ENCODE measurements around the gene ZC3H18. TPM values are rescaled to one million over a fixed set of nuclear protein-coding genes. Genes with fewer than 3 reads are reported as not detected.

Gene ZC3H18
- total RNA-seq, 1 donor from 2014 or later: 14.6 TPM

GRCh38 chr16:88526906-88527185, 43.4 kb upstream of the ZC3H18 start:
- no peaks in the 10 kb centered on the region for H3K9me3 ChIP-seq (ENCODE audit: control insufficient read depth in 3 of 3, low read length in 3 of 3)
- H3K4me1 ChIP-seq (ENCODE audit: control insufficient read depth in 3 of 3, insufficient read depth in 3 of 3, low read length in 3 of 3): peaks cover 24 to 49% (median 26%) of the 10 kb centered on the region in 3 donors
- H3K27ac ChIP-seq (ENCODE audit: low read depth, low read length): no peak overlapping the region
- H3K27me3 ChIP-seq (ENCODE audit: control insufficient read depth in 3 of 3, insufficient read depth in 3 of 3, low read length in 3 of 3): peaks cover 33 to 59% (median 44%) of the 10 kb centered on the region in 3 donors
- H3K36me3 ChIP-seq (ENCODE audit: control insufficient read depth in 3 of 3, insufficient read depth in 3 of 3, low read length in 3 of 3): no peaks in the 10 kb centered on the region
- no peak overlapping the region for H3K4me3 ChIP-seq (ENCODE audit: low read length in 3 of 3)
- H3K9ac ChIP-seq (ENCODE audit: low read depth in 1 of 3, low read length in 3 of 3): peak overlapping the region in 1 of 3 donors; percentile 1

- Histone ChIP-seq H3K9ac (ENCODE audit: low read depth in 1 of 3, low read length in 3 of 3) (peak overlapping the region in 2 of 3 donors; percentile 1 to 8), H3K4me3 (ENCODE audit: low read length in 3 of 3) (no peak overlapping the region), H3K27ac (ENCODE audit: low read depth, low read length) (no peak overlapping the region), H3K4me1 (ENCODE audit: control insufficient read depth in 3 of 3, insufficient read depth in 3 of 3, low read length in 3 of 3) (peaks cover 24 to 49% (median 26%) of the 10 kb centered on the region in 3 donors), H3K36me3 (ENCODE audit: control insufficient read depth in 3 of 3, insufficient read depth in 3 of 3, low read length in 3 of 3) (no peaks in the 10 kb centered on the region), H3K9me3 (ENCODE audit: control insufficient read depth in 3 of 3, low read length in 3 of 3) (no peaks in the 10 kb centered on the region), H3K27me3 (ENCODE audit: control insufficient read depth in 3 of 3, insufficient read depth in 3 of 3, low read length in 3 of 3) (peaks cover 28 to 53% (median 39%) of the 10 kb centered on the region in 3 donors)
Measured at GRCh38 chr16:88527186-88527936, 42.8 kb upstream of the ZC3H18 start.

GRCh38 chr16:88527937-88528743, 42.1 kb upstream of the ZC3H18 start:
- Histone ChIP-seq H3K36me3 (ENCODE audit: control insufficient read depth in 3 of 3, insufficient read depth in 3 of 3, low read length in 3 of 3) (no peaks in the 10 kb centered on the region), H3K4me3 (ENCODE audit: low read length in 3 of 3) (no peak overlapping the region), H3K27me3 (ENCODE audit: control insufficient read depth in 3 of 3, insufficient read depth in 3 of 3, low read length in 3 of 3) (peaks cover 22 to 51% (median 34%) of the 10 kb centered on the region in 3 donors), H3K4me1 (ENCODE audit: control insufficient read depth in 3 of 3, insufficient read depth in 3 of 3, low read length in 3 of 3) (peaks cover 24 to 49% (median 29%) of the 10 kb centered on the region in 3 donors), H3K9ac (ENCODE audit: low read depth in 1 of 3, low read length in 3 of 3) (no peak overlapping the region), H3K9me3 (ENCODE audit: control insufficient read depth in 3 of 3, low read length in 3 of 3) (no peaks in the 10 kb centered on the region), H3K27ac (ENCODE audit: low read depth, low read length) (no peak overlapping the region)

- H3K27ac ChIP-seq (ENCODE audit: low read depth, low read length): no peak overlapping the region
- peaks cover 15 to 44% (median 29%) of the 10 kb centered on the region in 3 donors for H3K27me3 ChIP-seq (ENCODE audit: control insufficient read depth in 3 of 3, insufficient read depth in 3 of 3, low read length in 3 of 3)
- H3K36me3 ChIP-seq (ENCODE audit: control insufficient read depth in 3 of 3, insufficient read depth in 3 of 3, low read length in 3 of 3): no peaks in the 10 kb centered on the region
- H3K9ac ChIP-seq (ENCODE audit: low read depth in 1 of 3, low read length in 3 of 3): no peak overlapping the region
- H3K9me3 ChIP-seq (ENCODE audit: control insufficient read depth in 3 of 3, low read length in 3 of 3): no peaks in the 10 kb centered on the region
- H3K4me1 ChIP-seq (ENCODE audit: control insufficient read depth in 3 of 3, insufficient read depth in 3 of 3, low read length in 3 of 3): peaks cover 24 to 49% (median 29%) of the 10 kb centered on the region in 3 donors
- H3K4me3 ChIP-seq (ENCODE audit: low read length in 3 of 3): no peak overlapping the region
Measured at GRCh38 chr16:88528902-88529318, 41.3 kb upstream of the ZC3H18 start.

GRCh38 chr16:88529596-88529995, 40.6 kb upstream of the ZC3H18 start:
- Histone ChIP-seq H3K27me3 (ENCODE audit: control insufficient read depth in 3 of 3, insufficient read depth in 3 of 3, low read length in 3 of 3) (peaks cover 8 to 38% (median 23%) of the 10 kb centered on the region in 3 donors), H3K27ac (ENCODE audit: low read depth, low read length) (no peak overlapping the region), H3K36me3 (ENCODE audit: control insufficient read depth in 3 of 3, insufficient read depth in 3 of 3, low read length in 3 of 3) (no peaks in the 10 kb centered on the region), H3K4me1 (ENCODE audit: control insufficient read depth in 3 of 3, insufficient read depth in 3 of 3, low read length in 3 of 3) (peaks cover 24 to 46% (median 29%) of the 10 kb centered on the region in 3 donors), H3K9me3 (ENCODE audit: control insufficient read depth in 3 of 3, low read length in 3 of 3) (no peaks in the 10 kb centered on the region), H3K9ac (ENCODE audit: low read depth in 1 of 3, low read length in 3 of 3) (no peak overlapping the region), H3K4me3 (ENCODE audit: low read length in 3 of 3) (no peak overlapping the region)

GRCh38 chr16:88530051-88530857, 39.9 kb upstream of the ZC3H18 start:
- H3K9me3 ChIP-seq (ENCODE audit: control insufficient read depth in 3 of 3, low read length in 3 of 3): no peaks in the 10 kb centered on the region
- peak overlapping the region in 1 of 3 donors; percentile 16 for H3K9ac ChIP-seq (ENCODE audit: low read depth in 1 of 3, low read length in 3 of 3)
- H3K27ac ChIP-seq (ENCODE audit: low read depth, low read length): no peak overlapping the region
- peaks cover 31 to 47% (median 32%) of the 10 kb centered on the region in 3 donors for H3K4me1 ChIP-seq (ENCODE audit: control insufficient read depth in 3 of 3, insufficient read depth in 3 of 3, low read length in 3 of 3)
- H3K4me3 ChIP-seq (ENCODE audit: low read length in 3 of 3): no peak overlapping the region
- H3K36me3 ChIP-seq (ENCODE audit: control insufficient read depth in 3 of 3, insufficient read depth in 3 of 3, low read length in 3 of 3): no peaks in the 10 kb centered on the region
- H3K27me3 ChIP-seq (ENCODE audit: control insufficient read depth in 3 of 3, insufficient read depth in 3 of 3, low read length in 3 of 3): peaks cover 3 to 31% (median 17%) of the 10 kb centered on the region in 3 donors

- H3K9ac ChIP-seq (ENCODE audit: low read depth in 1 of 3, low read length in 3 of 3): no peak overlapping the region
- H3K4me1 ChIP-seq (ENCODE audit: control insufficient read depth in 3 of 3, insufficient read depth in 3 of 3, low read length in 3 of 3): peaks cover 31 to 46% (median 34%) of the 10 kb centered on the region in 3 donors
- H3K9me3 ChIP-seq (ENCODE audit: control insufficient read depth in 3 of 3, low read length in 3 of 3): no peaks in the 10 kb centered on the region
- no peak overlapping the region for H3K27ac ChIP-seq (ENCODE audit: low read depth, low read length)
- no peak overlapping the region for H3K4me3 ChIP-seq (ENCODE audit: low read length in 3 of 3)
- no peaks in the 10 kb centered on the region for H3K36me3 ChIP-seq (ENCODE audit: control insufficient read depth in 3 of 3, insufficient read depth in 3 of 3, low read length in 3 of 3)
- peaks cover 0 to 25% (median 15%) of the 10 kb centered on the region in 3 donors for H3K27me3 ChIP-seq (ENCODE audit: control insufficient read depth in 3 of 3, insufficient read depth in 3 of 3, low read length in 3 of 3)
Measured at GRCh38 chr16:88530858-88531203, 39.4 kb upstream of the ZC3H18 start.

GRCh38 chr16:88531346-88531745, 38.9 kb upstream of the ZC3H18 start:
- Histone ChIP-seq H3K27me3 (ENCODE audit: control insufficient read depth in 3 of 3, insufficient read depth in 3 of 3, low read length in 3 of 3) (peaks cover 0 to 20% (median 11%) of the 10 kb centered on the region in 3 donors), H3K36me3 (ENCODE audit: control insufficient read depth in 3 of 3, insufficient read depth in 3 of 3, low read length in 3 of 3) (no peaks in the 10 kb centered on the region), H3K4me3 (ENCODE audit: low read length in 3 of 3) (no peak overlapping the region), H3K4me1 (ENCODE audit: control insufficient read depth in 3 of 3, insufficient read depth in 3 of 3, low read length in 3 of 3) (peaks cover 28 to 43% (median 30%) of the 10 kb centered on the region in 3 donors), H3K27ac (ENCODE audit: low read depth, low read length) (no peak overlapping the region), H3K9me3 (ENCODE audit: control insufficient read depth in 3 of 3, low read length in 3 of 3) (no peaks in the 10 kb centered on the region), H3K9ac (ENCODE audit: low read depth in 1 of 3, low read length in 3 of 3) (no peak overlapping the region)

- Histone ChIP-seq H3K27me3 (ENCODE audit: control insufficient read depth in 3 of 3, insufficient read depth in 3 of 3, low read length in 3 of 3) (peaks cover 0 to 15% (median 7%) of the 10 kb centered on the region in 3 donors), H3K36me3 (ENCODE audit: control insufficient read depth in 3 of 3, insufficient read depth in 3 of 3, low read length in 3 of 3) (no peaks in the 10 kb centered on the region), H3K9me3 (ENCODE audit: control insufficient read depth in 3 of 3, low read length in 3 of 3) (no peaks in the 10 kb centered on the region), H3K27ac (ENCODE audit: low read depth, low read length) (no peak overlapping the region), H3K4me1 (ENCODE audit: control insufficient read depth in 3 of 3, insufficient read depth in 3 of 3, low read length in 3 of 3) (peaks cover 25 to 37% (median 25%) of the 10 kb centered on the region in 3 donors), H3K9ac (ENCODE audit: low read depth in 1 of 3, low read length in 3 of 3) (no peak overlapping the region), H3K4me3 (ENCODE audit: low read length in 3 of 3) (no peak overlapping the region)
Measured at GRCh38 chr16:88531931-88532433, 38.2 kb upstream of the ZC3H18 start.

All from skeletal muscle tissue (tissue), 4 donors.